Spinal cord (tissue), 10 donors: ENCODE measurements around the gene HSF2. TPM values are rescaled to one million over a fixed set of nuclear protein-coding genes. Genes with fewer than 3 reads are reported as not detected.

Source experiments
- DNase-seq, 6 donors: peaks; one replicate each; pipeline versions ENCODE4 v3.0.0 to v3.0.0-alpha.2; 2013 to 2015; ENCODE audit warnings: low spot score in 6 of 6, low read depth in 4 of 6
- H3K27ac ChIP-seq: one replicate; pipeline ENCODE4 v1.5.1; 2013; ENCODE audit warnings: low read depth, low read length, control low read depth
- H3K27me3 ChIP-seq: one replicate; pipeline ENCODE4 v1.6.1; 2013; ENCODE audit warnings: low read length; ENCODE audit not compliant: control insufficient read depth, insufficient read depth
- H3K36me3 ChIP-seq: one replicate; pipeline ENCODE4 v1.6.1; 2013; ENCODE audit warnings: low read length; ENCODE audit not compliant: control insufficient read depth, insufficient read depth
- H3K4me1 ChIP-seq: one replicate; pipeline ENCODE4 v1.6.1; 2013; ENCODE audit warnings: low read length; ENCODE audit not compliant: control insufficient read depth, insufficient read depth
- H3K4me3 ChIP-seq: one replicate; pipeline ENCODE4 v1.5.1; 2013; ENCODE audit warnings: low read depth, low read length, control low read depth
- H3K9me3 ChIP-seq: one replicate; pipeline ENCODE4 v1.6.1; 2013; ENCODE audit warnings: low read length; ENCODE audit not compliant: control insufficient read depth, insufficient read depth
- WGBS: methylation state at CpG from one replicate; pipeline ENCODE4 v1.1.5; 2013; ENCODE audit warnings: missing lambda C conversion rate; ENCODE audit not compliant: insufficient coverage; 5-methylcytosine and 5-hydroxymethylcytosine counted together
- polyA plus RNA-seq, 2 donors: library from polyadenylated mRNA; unstranded; fragments of 120-200 nt; gene quantifications; one replicate each; pipeline ENCODE4 v1.2.1, GENCODE V29; 2013; ENCODE audit not compliant: insufficient read length in 2 of 2
- total RNA-seq, 2 donors: library from RNA; depleted of rRNA in 1 of 2; stranded (reverse); fragments of 120-200 nt in 1 of 2; fragments of >200 nt in 1 of 2; gene quantifications; one replicate each; pipeline versions ENCODE4 v1.2.3 to v1.2.4, GENCODE V29; 2013 to 2014
- donor health status: healthy.

The HSF2 gene
- total and polyA plus RNA-seq, 4 donors = 34.0 to 66.3 (median 41.0) TPM

GRCh38 chr6:122394016-122394415 lies 5.4 kb upstream of the HSF2 start:
- Histone ChIP-seq H3K4me1 (no peaks in the 10 kb centered on the region), H3K4me3 (no peak overlapping the region), H3K9me3 (no peaks in the 10 kb centered on the region), H3K27ac (no peak overlapping the region), H3K27me3 (no peaks in the 10 kb centered on the region), H3K36me3 (no peaks in the 10 kb centered on the region)
- no CpG with 5 or more reads among the region's 5 CpGs for WGBS
- DNase-seq = no peak

GRCh38 chr6:122399055-122399347 lies 451 bp upstream of the HSF2 start:
- Histone ChIP-seq H3K27ac (peak overlapping the region; percentile 82), H3K36me3 (no peaks in the 10 kb centered on the region), H3K27me3 (no peaks in the 10 kb centered on the region), H3K4me3 (peak overlapping the region; percentile 45), H3K9me3 (no peaks in the 10 kb centered on the region), H3K4me1 (no peaks in the 10 kb centered on the region)
- DNase-seq = no peak
- WGBS = 0% methylated on average over 2 of the region's 2 CpGs

DNA sequence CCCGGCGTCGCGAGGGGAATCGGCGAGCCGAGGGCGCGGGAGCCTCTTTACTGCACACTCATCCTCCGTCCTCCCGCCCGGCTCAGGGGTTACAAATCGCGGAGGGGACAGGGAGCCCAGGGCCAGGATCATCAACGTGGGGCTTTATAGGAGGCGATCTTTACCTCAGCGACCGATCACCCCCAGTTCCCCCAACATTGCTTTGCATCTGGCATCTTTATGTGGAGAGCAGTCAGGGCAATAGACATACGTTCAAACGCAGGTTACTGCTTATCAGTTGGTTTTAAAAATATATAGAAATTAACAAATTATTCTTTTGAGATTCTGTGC lies 634 bp downstream of the HSF2 start:
- 0% methylated on average over 18 of the region's 20 CpGs for WGBS
- Histone ChIP-seq H3K4me3 (peak overlapping the region; percentile 95), H3K27me3 (no peaks in the 10 kb centered on the region), H3K4me1 (no peaks in the 10 kb centered on the region), H3K27ac (peak overlapping the region; percentile 25), H3K36me3 (no peaks in the 10 kb centered on the region), H3K9me3 (no peaks in the 10 kb centered on the region)
- DNase-seq = no peak

GRCh38 chr6:122400462-122401089 lies 1.1 kb downstream of the HSF2 start:
- H3K27ac ChIP-seq = no peak overlapping the region

DNA sequence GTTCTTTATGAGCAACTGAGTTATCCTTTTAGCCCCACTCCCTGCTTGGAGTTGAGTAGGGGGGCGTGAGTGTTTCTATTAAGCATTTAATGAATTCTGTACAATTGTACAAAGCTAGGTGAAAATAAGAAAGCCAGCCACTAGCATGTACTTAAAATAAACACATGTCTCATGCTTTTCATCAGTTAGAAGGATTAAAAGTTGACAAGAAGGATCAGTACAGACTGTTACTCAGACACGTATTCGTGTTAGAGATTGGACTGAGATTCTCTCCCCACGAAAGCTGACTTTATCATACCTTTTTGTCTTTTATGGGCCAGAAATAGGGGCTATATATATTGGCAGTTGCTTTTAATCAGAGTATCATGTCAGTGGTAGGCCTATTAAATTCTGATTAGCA lies 1.7 kb downstream of the HSF2 start:
- Histone ChIP-seq H3K4me3 (peak overlapping the region; percentile 95), H3K9me3 (no peaks in the 10 kb centered on the region), H3K36me3 (no peaks in the 10 kb centered on the region), H3K27me3 (no peaks in the 10 kb centered on the region), H3K4me1 (no peaks in the 10 kb centered on the region), H3K27ac (no peak overlapping the region)
- no peak for DNase-seq
- WGBS = no CpG with 5 or more reads among the region's 4 CpGs

More at GRCh38 chr6:122400462-122401089, 1.1 kb downstream of the HSF2 start:
- Histone ChIP-seq H3K27me3 (no peaks in the 10 kb centered on the region), H3K36me3 (no peaks in the 10 kb centered on the region), H3K9me3 (no peaks in the 10 kb centered on the region), H3K4me3 (peak overlapping the region; percentile 95), H3K4me1 (no peaks in the 10 kb centered on the region)
- no CpG with 5 or more reads among the region's 4 CpGs for WGBS
- DNase-seq = peak in 1 of 6 donors; percentile 4

DNA sequence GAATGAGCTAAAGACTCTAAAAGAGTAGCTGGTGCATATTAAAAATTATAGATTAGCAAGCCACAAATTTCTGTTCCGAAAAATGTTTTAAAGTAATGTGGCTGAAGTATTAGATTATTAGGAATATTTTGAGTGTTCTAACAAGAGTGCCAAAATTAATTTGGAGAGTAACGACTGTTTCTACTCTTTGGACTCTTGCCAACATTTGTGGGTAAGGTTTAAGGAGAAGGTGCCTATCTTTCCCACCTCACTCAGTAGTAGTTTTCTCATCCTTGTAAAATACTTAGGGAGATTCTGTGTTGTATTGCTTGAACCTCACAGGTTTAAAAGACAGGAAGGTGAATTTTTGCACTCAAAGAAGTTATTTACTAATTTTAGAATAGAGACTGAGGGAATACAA lies 5.0 kb downstream of the HSF2 start:
- no peak overlapping the region for H3K27ac ChIP-seq

DNA sequence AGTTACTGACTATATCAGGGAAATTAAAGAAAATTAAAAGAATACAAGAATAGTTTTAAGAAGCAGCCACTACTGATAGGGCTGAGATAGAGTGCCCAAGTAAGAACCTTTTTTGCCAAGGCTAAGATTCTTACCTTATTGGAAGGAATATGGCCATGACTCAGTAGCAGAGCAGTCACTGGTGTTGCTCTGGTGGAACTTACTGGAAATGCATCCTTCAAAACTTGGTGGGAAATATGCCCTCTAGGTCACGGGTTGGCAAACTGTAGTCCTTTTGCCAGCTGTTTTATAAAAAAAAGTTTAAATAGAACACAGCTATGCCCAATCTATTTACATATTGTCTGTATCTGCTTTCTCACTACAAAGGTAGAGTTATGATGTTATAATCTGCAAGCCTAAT lies 6.0 kb downstream of the HSF2 start:
- Histone ChIP-seq H3K27me3 (no peaks in the 10 kb centered on the region), H3K9me3 (no peaks in the 10 kb centered on the region), H3K27ac (no peak overlapping the region), H3K4me1 (no peaks in the 10 kb centered on the region), H3K36me3 (no peaks in the 10 kb centered on the region), H3K4me3 (no peak overlapping the region)
- WGBS = no CpG with 5 or more reads among the region's 1 CpG
- no peak for DNase-seq

More for the DNA sequence above, 5.0 kb downstream of the HSF2 start:
- no peak overlapping the region for H3K4me3 ChIP-seq
- H3K36me3 ChIP-seq = no peaks in the 10 kb centered on the region
- H3K27me3 ChIP-seq = no peaks in the 10 kb centered on the region
- no peaks in the 10 kb centered on the region for H3K9me3 ChIP-seq
- DNase-seq = no peak
- H3K4me1 ChIP-seq = no peaks in the 10 kb centered on the region
- 83% methylated on average over 1 of the region's 2 CpGs for WGBS

DNA sequence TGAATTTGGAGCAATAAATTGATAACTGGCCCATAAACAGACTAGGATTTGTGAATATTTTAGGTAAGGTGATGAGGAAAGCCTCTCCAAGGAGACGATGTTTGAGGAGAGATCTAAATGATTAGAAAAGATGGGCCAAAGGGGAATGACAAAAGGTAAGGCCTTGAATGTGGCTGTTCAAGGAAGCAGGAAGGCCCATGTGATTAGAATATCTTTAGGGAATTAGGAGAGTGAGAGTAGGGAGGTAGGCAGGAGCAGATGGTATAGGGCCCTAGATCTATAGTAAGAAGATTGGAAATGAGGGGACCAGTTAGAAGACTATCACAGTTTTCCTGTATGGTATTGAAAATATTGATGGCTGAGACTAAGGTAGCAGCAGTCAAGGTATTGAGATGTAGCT lies 6.7 kb downstream of the HSF2 start:
- no peaks in the 10 kb centered on the region for H3K9me3 ChIP-seq
- WGBS = 92% methylated on average over 1 of the region's 1 CpG
- no peaks in the 10 kb centered on the region for H3K27me3 ChIP-seq
- H3K4me1 ChIP-seq = no peaks in the 10 kb centered on the region
- H3K27ac ChIP-seq = no peak overlapping the region
- no peak for DNase-seq
- H3K36me3 ChIP-seq = no peaks in the 10 kb centered on the region
- H3K4me3 ChIP-seq = no peak overlapping the region

DNA sequence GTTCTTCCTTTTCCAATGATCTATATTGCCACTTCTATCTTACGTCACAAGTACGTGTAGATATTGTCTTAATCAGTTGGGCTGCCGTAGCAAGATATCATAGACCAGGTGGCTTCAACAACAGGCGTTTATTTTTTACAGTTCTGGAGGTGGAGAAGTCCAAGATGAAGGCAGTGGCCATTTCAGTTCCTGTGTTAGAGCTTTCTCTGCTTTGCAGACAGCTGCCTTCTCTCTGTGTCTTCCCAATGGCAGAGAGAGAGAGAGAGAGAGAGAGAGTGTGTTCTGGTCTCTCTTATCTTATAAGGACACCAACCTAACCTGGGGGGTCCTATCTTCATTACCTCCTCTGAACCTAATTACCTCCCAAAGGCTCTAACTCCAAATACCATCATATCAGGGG lies 8.3 kb downstream of the HSF2 start:
- Histone ChIP-seq H3K4me1 (no peaks in the 10 kb centered on the region), H3K27me3 (no peaks in the 10 kb centered on the region), H3K9me3 (no peaks in the 10 kb centered on the region), H3K27ac (no peak overlapping the region), H3K36me3 (no peaks in the 10 kb centered on the region), H3K4me3 (no peak overlapping the region)
- WGBS = 71% methylated on average over 1 of the region's 4 CpGs
- DNase-seq = no peak

DNA sequence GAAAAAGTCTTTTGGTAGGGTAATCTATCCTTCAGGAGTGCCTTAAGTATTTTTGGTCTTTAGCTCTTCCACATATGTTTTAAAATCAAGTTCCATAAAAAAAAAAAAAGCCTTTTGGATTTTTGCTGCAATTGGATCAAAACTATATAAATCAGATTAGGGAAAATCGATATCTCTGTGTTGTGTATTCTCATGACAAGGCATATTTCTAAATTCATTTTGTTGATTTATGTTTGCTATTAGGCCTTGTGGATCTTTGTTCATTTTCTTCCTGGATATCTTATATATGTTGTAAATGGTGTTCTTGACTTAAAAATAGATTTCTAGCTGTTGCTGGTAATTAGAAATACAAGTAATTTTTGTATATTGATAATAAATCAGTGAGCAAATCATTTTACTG lies 8.8 kb downstream of the HSF2 start:
- Histone ChIP-seq H3K27ac (no peak overlapping the region), H3K4me1 (no peaks in the 10 kb centered on the region), H3K36me3 (no peaks in the 10 kb centered on the region), H3K27me3 (no peaks in the 10 kb centered on the region), H3K9me3 (no peaks in the 10 kb centered on the region), H3K4me3 (no peak overlapping the region)
- no peak for DNase-seq
- WGBS = no CpG with 5 or more reads among the region's 1 CpG
